Hepatocyte (in vitro differentiated cells): ENCODE measurements around the gene CDC7.

Experiments
- CTCF ChIP-seq: fragments of 200-600 bp; sonication (generic); IDR thresholded peaks from 2 replicates; pipeline ENCODE4 v1.5.1; 2016; ENCODE audit warnings: antibody characterized with exemption, mild to moderate bottlenecking; ENCODE audit not compliant: poor library complexity
- EZH2phosphoT487 ChIP-seq: fragments of 200-600 bp; sonication (generic); IDR thresholded peaks from one replicate; pipeline ENCODE4 v1.6.1; 2018; ENCODE audit warnings: antibody characterized with exemption, mild to moderate bottlenecking, low read depth, moderate library complexity; ENCODE audit not compliant: unreplicated experiment, severe bottlenecking

DNA sequence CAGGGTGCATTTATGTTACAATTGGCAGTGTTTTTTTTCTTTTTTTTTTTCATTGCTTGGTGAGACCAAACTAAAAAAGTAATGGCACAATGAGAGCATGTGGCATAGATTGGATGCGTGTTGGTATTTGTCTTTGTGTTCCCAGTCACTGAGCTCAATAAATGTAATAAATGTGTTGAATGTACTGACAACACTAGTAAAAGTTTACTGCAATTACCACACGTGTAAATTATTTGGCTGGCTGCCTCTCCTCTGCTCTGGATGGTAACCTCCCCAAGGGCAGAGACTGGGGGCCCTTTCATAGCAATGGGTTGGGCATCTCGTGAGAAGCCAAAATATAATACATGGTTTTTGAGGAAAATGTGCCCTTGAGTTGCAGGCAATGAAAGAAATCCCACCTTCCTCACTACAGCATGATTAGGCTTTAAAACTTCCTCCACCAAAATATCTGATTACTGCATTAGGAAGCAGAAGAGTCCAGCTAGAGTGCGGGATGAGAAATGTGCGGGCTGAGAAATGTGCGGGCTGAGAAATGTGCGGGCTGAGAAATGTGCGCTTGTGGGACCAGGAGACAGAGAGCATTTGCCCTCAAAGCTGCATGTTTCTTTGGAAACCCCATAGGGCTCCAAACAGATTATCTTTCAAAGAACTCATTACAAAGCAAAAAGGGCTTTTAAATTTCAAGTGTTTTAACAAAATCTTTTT, 58.5 kb downstream of the CDC7 start:
- TF ChIP-seq CTCF, result no peak
- no peak for TF ChIP-seq EZH2phosphoT487
